ENCODE measurements around the gene DGKK.

The DGKK gene

GRCh38 chrX:50470103-50471031 is at the start of gene DGKK:
DGKK (minus strand) TSS chrX:50470825; CDS start chrX:50470678, 147 bp downstream.
- DNase-seq, result no peak

- no peak for DNase-seq
Observed at GRCh38 chrX:50514811-50515210, 44.2 kb upstream of the DGKK start.

GRCh38 chrX:50497114-50497513 is 26.5 kb upstream of the DGKK start:
- DNase-seq, result no peak

- DNase-seq, result no peak
Observed at GRCh38 chrX:50495616-50496015, 25.0 kb upstream of the DGKK start.

- no peak for DNase-seq
Observed at GRCh38 chrX:50492720-50493119, 22.1 kb upstream of the DGKK start.

GRCh38 chrX:50484662-50485061 is 14.0 kb upstream of the DGKK start:
- DNase-seq, result no peak

- peak; percentile 20 to 28 for DNase-seq
Observed at GRCh38 chrX:50483283-50483682, 12.7 kb upstream of the DGKK start.

- DNase-seq, result no peak
Observed at GRCh38 chrX:50475208-50475607, 4.6 kb upstream of the DGKK start.

- DNase-seq, result no peak
Observed at GRCh38 chrX:50471390-50471789, 765 bp upstream of the DGKK start.

GRCh38 chrX:50469206-50469605 is 1.4 kb downstream of the DGKK start:
- no peak for DNase-seq

GRCh38 chrX:50459615-50460014 is 11.0 kb downstream of the DGKK start:
- no peak for DNase-seq

- DNase-seq, result no peak
Observed at GRCh38 chrX:50458483-50458882, 12.1 kb downstream of the DGKK start.

GRCh38 chrX:50456712-50457484 is 13.7 kb downstream of the DGKK start:
- DNase-seq, result peak; percentile 1 to 19

- DNase-seq, result no peak
Observed at GRCh38 chrX:50452782-50453181, 17.8 kb downstream of the DGKK start.

- no peak for DNase-seq
Observed at GRCh38 chrX:50450324-50450723, 20.3 kb downstream of the DGKK start.

GRCh38 chrX:50448565-50448964 is 22.1 kb downstream of the DGKK start:
- peak; percentile 43 to 59 for DNase-seq

- no peak for DNase-seq
Observed at GRCh38 chrX:50447535-50447934, 23.1 kb downstream of the DGKK start.

GRCh38 chrX:50442426-50443116 is 28.1 kb downstream of the DGKK start:
- no peak for DNase-seq

- no peak for DNase-seq
Observed at GRCh38 chrX:50436797-50437196, 33.8 kb downstream of the DGKK start.

- no peak for DNase-seq
Observed at GRCh38 chrX:50432829-50433289, 37.8 kb downstream of the DGKK start.

GRCh38 chrX:50431623-50432022 is 39.0 kb downstream of the DGKK start:
- DNase-seq, result no peak

GRCh38 chrX:50430917-50431575 is 39.6 kb downstream of the DGKK start:
- peak; percentile 23 to 44 for DNase-seq

- DNase-seq, result no peak
Observed at GRCh38 chrX:50428174-50428573, 42.5 kb downstream of the DGKK start.

Data from Kasumi-1 (cell line).